ENCODE data around the gene DDIAS.
A peak's percentile ranks its signal among the peaks of the same experiment; 100 is the strongest.
"Not testable (repeated sequence)": the region's sequence is repeated elsewhere in the genome, so short reads cannot be mapped to it uniquely, and the experiment has no call there.

The DDIAS gene

DNA sequence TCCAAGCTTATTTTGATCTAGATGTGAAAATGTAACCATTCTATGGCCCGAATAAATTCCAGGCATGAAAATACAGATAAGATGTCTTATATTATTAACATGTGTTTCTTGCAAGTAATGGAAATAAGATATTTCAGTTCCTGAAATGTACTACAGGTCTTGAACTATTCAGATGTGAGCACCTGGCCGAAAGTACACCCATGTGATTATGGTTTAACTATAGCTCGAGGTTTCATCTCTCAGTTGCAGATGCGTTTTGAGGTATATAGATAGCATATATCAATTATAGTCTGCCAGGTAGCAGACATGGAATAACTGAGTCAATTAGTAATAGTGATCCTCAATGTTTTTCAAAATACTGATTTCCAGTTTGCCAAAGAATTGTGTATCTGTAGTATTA lies 68.3 kb downstream of the DDIAS start:
- no peak for DNase-seq (ENCODE audit: low spot score)

- not testable (repeated sequence) for DNase-seq (ENCODE audit: low spot score)
These were observed 69.1 kb downstream of the DDIAS start for GRCh38 chr11:82970507-82971083.

- DNase-seq (ENCODE audit: low spot score): not testable (repeated sequence)
These were observed 70.0 kb downstream of the DDIAS start for GRCh38 chr11:82971519-82971946.

GRCh38 chr11:82972103-82972502 lies 70.6 kb downstream of the DDIAS start:
- DNase-seq (ENCODE audit: low spot score): no peak

DNA sequence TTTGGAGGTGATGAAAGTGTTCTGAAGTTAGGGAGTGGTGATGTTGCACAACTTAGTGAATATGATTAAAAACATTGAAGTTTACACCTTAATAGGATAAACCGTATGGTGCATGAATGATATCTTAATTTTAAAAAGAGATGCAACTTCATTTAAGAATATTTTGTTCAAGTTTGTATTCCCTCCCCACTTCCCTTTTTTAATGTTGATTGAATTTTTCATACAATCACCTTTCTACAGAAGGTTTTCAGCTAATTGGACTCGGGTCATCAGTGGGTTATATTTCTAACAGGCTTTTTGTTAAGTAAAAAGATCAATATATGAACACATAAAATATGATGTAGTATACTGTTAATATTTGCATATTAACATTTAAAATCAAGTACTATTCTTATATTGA lies 72.6 kb downstream of the DDIAS start:
- DNase-seq (ENCODE audit: low spot score): no peak

DNA sequence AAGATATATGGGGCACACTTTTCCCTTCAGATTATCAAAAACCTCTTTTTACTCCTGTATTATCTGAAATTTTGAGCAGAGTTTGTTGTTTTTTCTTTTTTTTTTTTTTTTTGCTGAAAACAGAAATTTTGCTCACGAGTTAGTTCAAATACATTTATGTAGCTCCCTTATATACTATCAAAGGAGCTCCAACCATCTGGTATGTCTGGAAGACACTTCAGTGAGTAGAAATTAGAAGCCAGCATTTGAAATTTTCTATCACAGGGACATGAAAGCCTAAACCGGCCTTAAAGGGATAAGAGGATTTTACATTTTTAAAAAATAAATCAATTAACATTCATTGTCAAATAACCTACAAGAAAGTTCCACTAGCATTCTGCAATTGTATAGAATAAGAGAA lies 73.3 kb downstream of the DDIAS start:
- DNase-seq (ENCODE audit: low spot score): no peak

DNA sequence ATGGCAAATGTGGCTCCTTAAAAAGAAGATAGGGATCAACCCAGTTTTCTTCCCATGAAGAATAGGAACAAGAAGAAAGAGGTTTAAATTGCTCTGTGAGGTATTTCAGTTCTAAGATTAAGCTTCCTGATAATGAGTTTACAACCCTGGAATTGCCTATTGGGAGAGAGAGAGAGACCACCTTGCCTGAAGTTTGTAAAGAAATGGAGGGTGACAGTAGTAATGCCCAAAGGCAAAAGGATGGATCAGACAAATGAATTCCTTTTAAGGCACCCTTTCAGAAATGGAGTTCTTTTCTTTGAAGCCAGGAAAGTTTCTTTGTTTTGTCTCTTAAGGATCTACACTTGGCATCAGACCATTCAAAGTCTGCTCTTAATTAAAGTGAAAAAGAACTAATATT lies 74.3 kb downstream of the DDIAS start:
- DNase-seq (ENCODE audit: low spot score): no peak

DNA sequence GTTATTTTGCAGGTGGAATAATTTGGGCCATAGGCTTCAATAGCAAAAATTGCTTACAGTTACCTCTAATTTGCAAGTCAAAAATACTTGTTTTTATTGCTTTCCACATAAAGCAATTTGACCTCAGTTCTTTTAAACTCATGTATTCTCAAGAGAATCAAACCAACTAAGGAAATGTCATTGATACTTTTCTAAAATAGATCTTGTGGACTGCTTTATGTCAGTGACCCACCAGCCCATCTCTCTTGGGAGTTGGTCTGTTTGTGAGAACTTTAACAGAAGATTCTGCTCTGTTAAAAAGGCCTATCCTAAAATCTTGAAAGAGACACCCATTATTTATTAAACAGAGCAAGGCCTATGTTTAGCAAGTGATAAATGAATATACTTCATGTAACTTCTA lies 75.2 kb downstream of the DDIAS start:
- DNase-seq (ENCODE audit: low spot score): no peak

DNA sequence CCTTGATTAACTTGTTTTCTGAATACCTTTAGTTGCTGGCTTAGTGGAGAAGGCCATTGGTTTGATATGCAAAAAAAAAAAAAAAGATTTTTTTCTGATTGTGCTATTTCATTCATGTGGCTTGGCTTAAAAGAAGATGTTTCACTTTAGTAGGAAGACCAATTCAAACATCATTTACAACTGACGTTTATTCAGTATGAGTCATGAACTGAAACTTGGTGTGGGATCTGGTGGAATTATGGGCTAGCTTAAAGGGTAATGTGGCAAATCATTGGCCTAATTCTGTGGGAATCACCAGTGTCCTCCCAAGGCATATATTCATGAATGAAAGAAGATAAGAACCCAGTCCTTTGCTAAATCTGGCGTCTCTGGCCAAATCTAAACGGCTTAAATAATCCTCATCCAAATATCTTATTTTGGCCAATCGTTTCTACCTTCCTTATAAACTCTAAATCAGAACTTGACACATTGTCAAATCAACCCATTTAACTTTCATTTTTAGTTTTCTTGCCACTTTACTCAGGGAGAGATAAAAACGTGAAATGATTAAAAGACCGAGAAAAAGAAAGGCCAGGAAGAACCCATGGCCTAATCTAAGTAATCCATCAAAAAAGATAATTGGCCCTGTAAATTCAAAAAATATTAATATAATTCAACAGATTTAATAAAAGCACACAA lies 77.0 kb downstream of the DDIAS start:
- peak; percentile 65 for DNase-seq (ENCODE audit: low spot score)

- DNase-seq (ENCODE audit: low spot score): no peak
These were observed 78.3 kb downstream of the DDIAS start for GRCh38 chr11:82979824-82980223.

- peak; percentile 43 for DNase-seq (ENCODE audit: low spot score)
These were observed 78.8 kb downstream of the DDIAS start for GRCh38 chr11:82980292-82980691.

- DNase-seq (ENCODE audit: low spot score): no peak
These were observed 79.4 kb downstream of the DDIAS start for GRCh38 chr11:82980947-82981346.

GRCh38 chr11:82981852-82982251 lies 80.3 kb downstream of the DDIAS start:
- no peak for DNase-seq (ENCODE audit: low spot score)
